Left ventricle myocardium inferior (tissue), 1 donor: ENCODE results near the gene FSTL5. TPM values are rescaled to one million over a fixed set of nuclear protein-coding genes. Genes with fewer than 3 reads are reported as not detected.
"Not testable (repeated sequence)": the region's sequence is repeated elsewhere in the genome, so short reads cannot be mapped to it uniquely, and the experiment has no call there.

Experiments
- DNase-seq: peaks from one replicate; pipeline ENCODE4 v3.0.0-alpha.2; 2020
- H3K27ac ChIP-seq: fragments of 200-600 bp; replicated peaks from 2 replicates; pipeline ENCODE4 v1.8.0; 2021
- H3K27me3 ChIP-seq: fragments of 200-600 bp; 2 replicates; pipeline ENCODE4 v1.8.0; 2021; ENCODE audit warnings: low read depth
- H3K36me3 ChIP-seq: fragments of 200-600 bp; 2 replicates; pipeline ENCODE4 v1.8.0; 2021
- H3K4me1 ChIP-seq: fragments of 200-600 bp; 2 replicates; pipeline ENCODE4 v1.8.0; 2021
- H3K4me3 ChIP-seq: fragments of 200-600 bp; 2 replicates; pipeline ENCODE4 v1.8.0; 2021; ENCODE audit warnings: mild to moderate bottlenecking, moderate library complexity
- H3K9me3 ChIP-seq: fragments of 200-600 bp; replicated peaks from 2 replicates; pipeline ENCODE4 v1.8.0; 2021
- CTCF ChIP-seq: fragments of 200-600 bp; IDR thresholded peaks from 2 replicates; pipeline ENCODE4 v1.8.0; 2021; ENCODE audit warnings: antibody characterized with exemption, mild to moderate bottlenecking, borderline replicate concordance
- intact Hi-C: fragments of 100-400 bp; cut with micrococcal nuclease; formaldehyde crosslinking; loops from one replicate; pipeline ENCODE4 v1.11.0; 2022
- total RNA-seq: library from RNA; stranded (reverse); fragmentation: NEBNext Ultra II Directional; extraction: Animal tissue kit (Norgen Biotek cat#: 25700); gene quantifications from one replicate; pipeline ENCODE4 v1.2.1, GENCODE V29; 2021
- donor health status: DM: no; HTN: yes; CAD: no; lungs with severe emphysema.

The FSTL5 gene
- total RNA-seq, 1 donor from 2014 or later = not detected

GRCh38 chr4:162117051-162117450 is 46.7 kb downstream of the FSTL5 start:
- no peaks in the 10 kb centered on the region for H3K36me3 ChIP-seq
- no peak overlapping the region for H3K4me3 ChIP-seq
- H3K27ac ChIP-seq = no peak overlapping the region
- intact Hi-C loops = no loop called here
- no peak for TF ChIP-seq CTCF
- H3K27me3 ChIP-seq = no peaks in the 10 kb centered on the region
- DNase-seq = no peak
- H3K4me1 ChIP-seq = no peaks in the 10 kb centered on the region
- H3K9me3 ChIP-seq = no peaks in the 10 kb centered on the region

- Histone ChIP-seq H3K27me3 (no peaks in the 10 kb centered on the region), H3K36me3 (no peaks in the 10 kb centered on the region), H3K27ac (no peak overlapping the region), H3K9me3 (no peaks in the 10 kb centered on the region), H3K4me3 (no peak overlapping the region), H3K4me1 (no peaks in the 10 kb centered on the region)
- TF ChIP-seq CTCF = no peak
- intact Hi-C loops = no loop called here
- DNase-seq = no peak
Measured at GRCh38 chr4:162116095-162116779, 47.6 kb downstream of the FSTL5 start.

- H3K4me1 ChIP-seq = no peaks in the 10 kb centered on the region
- intact Hi-C loops = no loop called here
Measured at GRCh38 chr4:162115333-162115732, 48.5 kb downstream of the FSTL5 start.

GRCh38 chr4:162111078-162111477 is 52.7 kb downstream of the FSTL5 start:
- H3K9me3 ChIP-seq = no peaks in the 10 kb centered on the region
- no peak overlapping the region for H3K27ac ChIP-seq
- no peak overlapping the region for H3K4me3 ChIP-seq
- TF ChIP-seq CTCF = no peak
- H3K4me1 ChIP-seq = no peaks in the 10 kb centered on the region
- H3K27me3 ChIP-seq = no peaks in the 10 kb centered on the region
- no peak for DNase-seq
- intact Hi-C loops = no loop called here
- no peaks in the 10 kb centered on the region for H3K36me3 ChIP-seq

More at GRCh38 chr4:162115333-162115732, 48.5 kb downstream of the FSTL5 start:
- no peaks in the 10 kb centered on the region for H3K9me3 ChIP-seq
- H3K27ac ChIP-seq = no peak overlapping the region
- no peaks in the 10 kb centered on the region for H3K27me3 ChIP-seq
- no peak overlapping the region for H3K4me3 ChIP-seq
- no peak for DNase-seq
- TF ChIP-seq CTCF = no peak
- no peaks in the 10 kb centered on the region for H3K36me3 ChIP-seq

GRCh38 chr4:162104459-162105124 is 59.2 kb downstream of the FSTL5 start:
- Histone ChIP-seq H3K4me1 (no peaks in the 10 kb centered on the region), H3K4me3 (no peak overlapping the region), H3K27me3 (no peaks in the 10 kb centered on the region), H3K36me3 (no peaks in the 10 kb centered on the region), H3K9me3 (peaks cover 12% of the 10 kb centered on the region), H3K27ac (no peak overlapping the region)
- no peak for DNase-seq
- intact Hi-C loops = no loop called here
- TF ChIP-seq CTCF = no peak

GRCh38 chr4:162103908-162104307 is 59.9 kb downstream of the FSTL5 start:
- H3K27ac ChIP-seq, H3K36me3 ChIP-seq, H3K4me3 ChIP-seq, DNase-seq, H3K4me1 ChIP-seq, intact Hi-C loops, H3K27me3 ChIP-seq: not testable (repeated sequence)
- H3K9me3 ChIP-seq = peaks cover 18% of the 10 kb centered on the region
